Fibroblast of villous mesenchyme (primary cell): ENCODE data around the gene SNED1. TPM values are rescaled to one million over a fixed set of nuclear protein-coding genes. Genes with fewer than 3 reads are reported as not detected.

Source experiments
- DNase-seq: peaks from one replicate; pipeline ENCODE4 v3.0.0-alpha.2; 2010; ENCODE audit warnings: low read depth
- H3K4me3 ChIP-seq: 2 replicates; pipeline ENCODE4 v1.5.1; 2011; ENCODE audit warnings: low read depth, mild to moderate bottlenecking, low read length
- CTCF ChIP-seq: IDR thresholded peaks from 2 replicates; pipeline ENCODE4 v1.5.1; 2012; ENCODE audit warnings: low read depth, mild to moderate bottlenecking, low read length; ENCODE audit not compliant: insufficient read depth
- total RNA-seq: library from RNA; depleted of rRNA; stranded (reverse); fragments of >200 nt; gene quantifications from 2 replicates; pipeline ENCODE4 v1.2.3, GENCODE V29; 2012

SNED1 gene
- total RNA-seq, 1 donor, result 6.5 TPM

- no peak for TF ChIP-seq CTCF
- H3K4me3 ChIP-seq, result no peak overlapping the region
- DNase-seq, result no peak
Measured at GRCh38 chr2:241070361-241070760, 71.9 kb downstream of the SNED1 start.

- H3K4me3 ChIP-seq, result no peak overlapping the region
- TF ChIP-seq CTCF, result no peak
- DNase-seq, result no peak
Measured at GRCh38 chr2:241070811-241071676, 72.6 kb downstream of the SNED1 start.

- no peak for DNase-seq
- TF ChIP-seq CTCF, result no peak
- no peak overlapping the region for H3K4me3 ChIP-seq
Measured at GRCh38 chr2:241071677-241072111, 73.3 kb downstream of the SNED1 start.

- no peak for TF ChIP-seq CTCF
- no peak for DNase-seq
- H3K4me3 ChIP-seq, result no peak overlapping the region
Measured at GRCh38 chr2:241072151-241072550, 73.7 kb downstream of the SNED1 start.

- no peak for TF ChIP-seq CTCF
- no peak overlapping the region for H3K4me3 ChIP-seq
- no peak for DNase-seq
Measured at GRCh38 chr2:241072553-241073165, 74.2 kb downstream of the SNED1 start.

- DNase-seq, result no peak
- no peak for TF ChIP-seq CTCF
- no peak overlapping the region for H3K4me3 ChIP-seq
Measured at GRCh38 chr2:241073166-241074064, 75.0 kb downstream of the SNED1 start.
